Esophagus squamous epithelium (tissue), 5 donors: ENCODE measurements around the gene PRSS2. TPM values are rescaled to one million over a fixed set of nuclear protein-coding genes. Genes with fewer than 3 reads are reported as not detected.
"Not testable (repeated sequence)": the region's sequence is repeated elsewhere in the genome, so short reads cannot be mapped to it uniquely, and the experiment has no call there.

ENCODE experiments used
- DNase-seq: peaks from one replicate; lab custom pipeline; 2025; lab: John Stamatoyannopoulos, UW
- H3K27ac ChIP-seq, 4 donors: fragments of 200-600 bp; sonication (generic); one replicate each; pipeline ENCODE4 v1.5.1; 2016 to 2019; ENCODE audit warnings: mild to moderate bottlenecking in 1 of 4
- H3K27me3 ChIP-seq, 4 donors: fragments of 200-600 bp; sonication (generic); 1 replicate in 3 of 4; 2 replicates in 1 of 4; pipeline versions ENCODE4 v1.5.1 to v1.6.0; 2017 to 2021; ENCODE audit warnings: antibody characterized with exemption in 1 of 4
- H3K36me3 ChIP-seq, 3 donors: fragments of 200-600 bp; sonication (generic); one replicate each; pipeline ENCODE4 v1.5.1; 2016 to 2019
- H3K4me1 ChIP-seq, 3 donors: fragments of 200-600 bp; sonication (generic); one replicate each; pipeline ENCODE4 v1.5.1; 2017 to 2019
- H3K4me3 ChIP-seq, 4 donors: fragments of 200-600 bp; sonication (generic); 1 replicate in 3 of 4; 2 replicates in 1 of 4; pipeline ENCODE4 v1.5.1; 2016 to 2019; ENCODE audit warnings: mild to moderate bottlenecking in 2 of 4, moderate library complexity in 1 of 4
- H3K9me3 ChIP-seq, 3 donors: fragments of 200-600 bp; sonication (generic); one replicate each; pipeline ENCODE4 v1.5.1; 2016 to 2019
- POLR2A ChIP-seq, 4 donors: fragments of 450-650 bp; IDR thresholded peaks; one replicate each; pipeline ENCODE4 v1.6.1; 2017; ENCODE audit warnings: antibody characterized with exemption in 4 of 4, mild to moderate bottlenecking in 4 of 4, moderate library complexity in 3 of 4
- WGBS, 2 donors: methylation state at CpG; one replicate each; pipeline ENCODE4 v1.1.5; 2018; 5-methylcytosine and 5-hydroxymethylcytosine counted together
- intact Hi-C: fragments of 100-400 bp; cut with DNase I; formaldehyde crosslinking; loops from one replicate; pipeline ENCODE4 v1.15.0; 2022
- total RNA-seq, 4 donors: library from RNA; depleted of rRNA; stranded (reverse); fragments of >200 nt; gene quantifications; one replicate each; pipeline ENCODE4 v1.1.0, GENCODE V29; 2016
- TF ChIP-seq, protein P1 (sequence below), 6 experiments: fragments of 450-650 bp in 4 of 6; fragments of 200-600 bp in 2 of 6; sonication (generic) in 2 of 6; IDR thresholded peaks; one replicate each; pipeline ENCODE4 v1.5.1; 2016 to 2019; ENCODE audit warnings: antibody characterized with exemption in 6 of 6, mild to moderate bottlenecking in 4 of 6, moderate library complexity in 4 of 6
- donor health status: DM: yes; HTN: yes; CAD: no.

PRSS2 gene
- total RNA-seq, 4 donors from 2014 or later, result not detected

DNA sequence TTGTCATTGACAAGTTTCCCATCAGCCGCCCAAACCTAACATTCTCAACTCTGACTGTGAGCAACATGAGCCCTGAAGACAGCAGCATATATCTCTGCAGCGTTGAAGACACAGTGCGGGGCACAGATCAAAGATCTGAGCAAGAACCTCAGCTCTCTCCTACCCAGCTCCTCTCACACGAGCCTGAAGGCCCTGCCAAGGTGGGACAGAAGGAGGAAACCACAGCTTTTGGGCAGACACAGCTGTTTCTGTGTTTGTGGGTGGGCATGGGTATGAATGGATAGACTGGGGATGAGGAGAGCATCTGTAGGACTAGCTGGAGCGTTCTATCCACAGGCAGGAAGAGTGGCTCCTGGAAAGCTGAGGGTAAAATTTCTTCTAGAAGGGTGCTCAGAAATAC is 30.0 kb upstream of the PRSS2 start:
- WGBS, 2 donors, result 69% methylated on average over 5 of the region's 5 CpGs
- DNase-seq, result no peak
- TF ChIP-seq, protein P1, sequence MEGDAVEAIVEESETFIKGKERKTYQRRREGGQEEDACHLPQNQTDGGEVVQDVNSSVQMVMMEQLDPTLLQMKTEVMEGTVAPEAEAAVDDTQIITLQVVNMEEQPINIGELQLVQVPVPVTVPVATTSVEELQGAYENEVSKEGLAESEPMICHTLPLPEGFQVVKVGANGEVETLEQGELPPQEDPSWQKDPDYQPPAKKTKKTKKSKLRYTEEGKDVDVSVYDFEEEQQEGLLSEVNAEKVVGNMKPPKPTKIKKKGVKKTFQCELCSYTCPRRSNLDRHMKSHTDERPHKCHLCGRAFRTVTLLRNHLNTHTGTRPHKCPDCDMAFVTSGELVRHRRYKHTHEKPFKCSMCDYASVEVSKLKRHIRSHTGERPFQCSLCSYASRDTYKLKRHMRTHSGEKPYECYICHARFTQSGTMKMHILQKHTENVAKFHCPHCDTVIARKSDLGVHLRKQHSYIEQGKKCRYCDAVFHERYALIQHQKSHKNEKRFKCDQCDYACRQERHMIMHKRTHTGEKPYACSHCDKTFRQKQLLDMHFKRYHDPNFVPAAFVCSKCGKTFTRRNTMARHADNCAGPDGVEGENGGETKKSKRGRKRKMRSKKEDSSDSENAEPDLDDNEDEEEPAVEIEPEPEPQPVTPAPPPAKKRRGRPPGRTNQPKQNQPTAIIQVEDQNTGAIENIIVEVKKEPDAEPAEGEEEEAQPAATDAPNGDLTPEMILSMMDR (IDR thresholded peaks at IDR 0.05), result no peak
- no peak for TF ChIP-seq POLR2A (IDR thresholded peaks at IDR 0.05)
- H3K27me3 ChIP-seq, result no peaks in the 10 kb centered on the region
- H3K4me3 ChIP-seq, result no peak overlapping the region
- no peak overlapping the region for H3K27ac ChIP-seq
- no peaks in the 10 kb centered on the region for H3K9me3 ChIP-seq
- intact Hi-C loops, result no loop called here
- H3K4me1 ChIP-seq, result no peaks in the 10 kb centered on the region
- H3K36me3 ChIP-seq, result no peaks in the 10 kb centered on the region

DNA sequence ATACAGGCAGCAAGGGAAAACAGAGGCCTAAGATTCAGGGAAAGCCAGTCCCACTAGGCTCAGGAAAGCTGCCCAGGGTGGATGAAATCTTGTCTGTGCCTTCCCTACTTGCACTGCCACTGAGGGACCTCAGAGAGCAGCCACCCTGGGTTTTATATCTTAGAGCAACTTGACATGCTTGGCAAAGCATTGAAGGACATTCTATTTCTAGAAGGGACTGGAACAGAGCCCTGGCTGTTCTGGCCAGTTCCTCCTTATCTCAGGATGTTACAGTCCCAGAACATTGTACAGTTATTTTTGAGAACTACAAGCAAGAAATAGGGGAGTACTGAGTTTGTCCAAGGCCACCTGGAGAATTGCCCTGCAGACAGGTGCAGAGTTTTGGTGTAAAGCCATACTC is 28.8 kb upstream of the PRSS2 start:
- H3K4me3 ChIP-seq, H3K4me1 ChIP-seq, H3K9me3 ChIP-seq, H3K27ac ChIP-seq, H3K36me3 ChIP-seq, intact Hi-C loops, DNase-seq, H3K27me3 ChIP-seq: not testable (repeated sequence)

GRCh38 chr7:142745091-142745635 is 25.6 kb upstream of the PRSS2 start:
- no peak for DNase-seq

DNA sequence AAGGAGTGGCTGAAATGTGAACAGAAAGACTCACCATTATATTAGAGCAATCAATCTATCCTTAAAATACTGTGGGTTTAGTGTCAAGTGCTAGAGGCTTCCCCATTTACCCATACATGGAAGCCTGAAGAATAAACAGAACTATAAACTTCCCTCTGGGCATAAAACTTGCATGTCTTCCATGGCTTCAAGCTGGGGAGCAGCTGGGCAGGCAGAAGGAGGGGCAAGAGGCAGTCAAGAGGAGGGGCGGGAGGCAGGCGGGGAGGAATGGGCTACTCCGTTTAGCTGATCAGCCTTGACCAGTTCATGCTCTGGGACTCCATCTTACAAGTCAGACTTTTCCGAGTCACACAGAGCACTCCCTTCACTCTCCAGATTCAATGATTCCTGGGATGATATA is 25.0 kb upstream of the PRSS2 start:
- no peak for TF ChIP-seq POLR2A (IDR thresholded peaks at IDR 0.05)
- TF ChIP-seq, protein P1 (IDR thresholded peaks at IDR 0.05), result no peak
- DNase-seq, result no peak
- intact Hi-C loops, result no loop called here
- Histone ChIP-seq H3K9me3 (no peaks in the 10 kb centered on the region), H3K4me1 (no peaks in the 10 kb centered on the region), H3K4me3 (no peak overlapping the region), H3K27me3 (no peaks in the 10 kb centered on the region), H3K36me3 (no peaks in the 10 kb centered on the region), H3K27ac (no peak overlapping the region)
- 71 to 73% methylated on average over 3 to 4 of the region's 4 CpGs for WGBS, 2 donors

More at GRCh38 chr7:142745091-142745635, 25.6 kb upstream of the PRSS2 start:
- no peak for TF ChIP-seq POLR2A (IDR thresholded peaks at IDR 0.05)
- TF ChIP-seq, protein P1 (IDR thresholded peaks at IDR 0.05), result no peak
- Histone ChIP-seq H3K4me3 (no peak overlapping the region), H3K27ac (no peak overlapping the region), H3K4me1 (no peaks in the 10 kb centered on the region), H3K9me3 (no peaks in the 10 kb centered on the region), H3K27me3 (no peaks in the 10 kb centered on the region), H3K36me3 (no peaks in the 10 kb centered on the region)
- WGBS, 2 donors, result 50 to 73% methylated on average over 1 of the region's 1 CpG
- intact Hi-C loops, result no loop called here

DNA sequence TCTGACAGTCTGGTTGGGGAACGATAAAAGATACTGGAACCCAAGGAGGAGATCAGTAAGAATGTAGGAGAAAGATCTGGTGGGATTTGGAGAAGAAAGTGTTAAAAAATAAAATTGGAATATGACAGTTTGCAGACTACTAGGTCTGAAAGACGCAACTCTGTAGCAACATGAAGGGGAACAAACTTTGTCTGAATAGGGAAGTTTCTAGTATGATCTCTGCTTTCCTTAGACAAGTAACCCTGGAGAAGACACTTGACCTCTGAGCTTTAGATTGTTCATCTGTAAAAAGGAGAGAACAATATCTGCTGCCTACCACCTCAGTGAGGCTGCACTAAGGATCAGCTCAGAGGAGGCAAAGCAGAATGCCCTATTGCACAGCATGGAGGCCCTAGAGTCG is 24.5 kb upstream of the PRSS2 start:
- Histone ChIP-seq H3K9me3 (no peaks in the 10 kb centered on the region), H3K27me3 (no peaks in the 10 kb centered on the region), H3K4me3 (no peak overlapping the region), H3K27ac (no peak overlapping the region), H3K4me1 (no peaks in the 10 kb centered on the region), H3K36me3 (no peaks in the 10 kb centered on the region)
- WGBS, 2 donors, result 65 to 75% methylated on average over 3 of the region's 3 CpGs
- intact Hi-C loops, result no loop called here
- TF ChIP-seq POLR2A (IDR thresholded peaks at IDR 0.05), result no peak
- TF ChIP-seq, protein P1 (IDR thresholded peaks at IDR 0.05), result no peak
- no peak for DNase-seq

GRCh38 chr7:142748410-142748809 is 22.4 kb upstream of the PRSS2 start:
- WGBS, 2 donors, result 84 to 86% methylated on average over 2 of the region's 2 CpGs
- H3K36me3 ChIP-seq, H3K4me3 ChIP-seq, H3K9me3 ChIP-seq, H3K27me3 ChIP-seq, intact Hi-C loops, H3K4me1 ChIP-seq, H3K27ac ChIP-seq, DNase-seq: not testable (repeated sequence)
